GM12878 (cell line): ENCODE measurements around the gene CSNK1G3. TPM values are rescaled to one million over a fixed set of nuclear protein-coding genes. Genes with fewer than 3 reads are reported as not detected.

Experiments
- ATAC-seq: fragments of 200-7000 bp; cut with Tn5 transposase; 3 replicates; pipeline ENCODE4 v1.9.1; 2020; ENCODE audit warnings: mild to moderate bottlenecking, moderate library complexity
- BruUV-seq: library from RNA; stranded (reverse); fragments of 400-500 nt; replicated peaks from 2 replicates; lab custom pipeline; 2021; lab: Mats Ljungman, UMichigan
- CTCF ChIA-PET: fragments of 300-600 bp; sonication (Branson Sonifier 250); formaldehyde crosslinking; extraction: SDS; loops from one replicate; lab custom pipeline; 2021; ENCODE audit warnings: inconsistent platforms; lab: Yijun Ruan, JAX
- POLR2A ChIA-PET: fragments of 350-600 bp; formaldehyde crosslinking; extraction: SDS; loops from one replicate; lab custom pipeline; 2021; ENCODE audit warnings: inconsistent platforms; lab: Charles Lee
- RAD21 ChIA-PET: fragments of 300-600 bp; sonication (Branson Sonifier 250); formaldehyde crosslinking; loops from one replicate; lab custom pipeline; 2023; ENCODE audit warnings: antibody characterized with exemption; ENCODE audit not compliant: unreplicated experiment; lab: Charles Lee
- SMC1A ChIA-PET: fragments of 300-600 bp; sonication (Branson Sonifier 250); formaldehyde crosslinking; loops from one replicate; lab custom pipeline; 2023; ENCODE audit not compliant: unreplicated experiment, uncharacterized antibody; lab: Charles Lee
- DNase-seq: peaks from one replicate; pipeline ENCODE4 v3.0.0-alpha.2; 2011; ENCODE audit warnings: low read depth, low spot score
- FAIRE-seq: peaks from 3 replicates; lab custom pipeline; 2011; peaks lifted over from hg19 to GRCh38; lab: Jason Lieb, UNC
- H2AFZ ChIP-seq: 2 replicates; pipeline ENCODE4 v1.6.0; 2011; ENCODE audit warnings: low read depth, low read length, control low read depth; ENCODE audit not compliant: control insufficient read depth
- H3K27ac ChIP-seq: 2 replicates; pipeline ENCODE4 v1.5.1; 2011; ENCODE audit warnings: control low read depth; ENCODE audit not compliant: control insufficient read depth, insufficient read depth
- H3K27me3 ChIP-seq, 2 experiments: replicated peaks in 1 of 2; 2 replicates each; pipeline versions ENCODE4 v1.6.0 to v1.6.1; 2011; ENCODE audit warnings: low read length in 1 of 2; ENCODE audit not compliant: control insufficient read depth in 2 of 2, insufficient read depth in 2 of 2
- H3K36me3 ChIP-seq, 2 experiments: 2 replicates each; pipeline ENCODE4 v1.5.1; 2011; ENCODE audit warnings: low read length in 1 of 2; ENCODE audit not compliant: control insufficient read depth in 2 of 2, insufficient read depth in 2 of 2
- H3K4me1 ChIP-seq: 2 replicates; pipeline ENCODE4 v1.6.1; 2011; ENCODE audit warnings: mild to moderate bottlenecking, low read length, moderate library complexity, mixed read lengths; ENCODE audit not compliant: control insufficient read depth, insufficient read depth
- H3K4me2 ChIP-seq: 2 replicates; pipeline ENCODE4 v1.6.0; 2011; ENCODE audit warnings: control low read depth; ENCODE audit not compliant: control insufficient read depth, insufficient read depth
- H3K4me3 ChIP-seq: fragments of 200-600 bp; sonication (generic); 2 replicates; pipeline ENCODE4 v1.5.1; 2016
- H3K79me2 ChIP-seq: 2 replicates; pipeline ENCODE4 v1.6.0; 2011; ENCODE audit warnings: low read length; ENCODE audit not compliant: control insufficient read depth, insufficient read depth
- H3K9ac ChIP-seq: 2 replicates; pipeline ENCODE4 v1.8.0; 2011; ENCODE audit warnings: low read length, control low read depth, mixed read lengths; ENCODE audit not compliant: control insufficient read depth, insufficient read depth
- H3K9me3 ChIP-seq: replicated peaks from 3 replicates; pipeline ENCODE4 v1.5.1; 2011; ENCODE audit warnings: mild to moderate bottlenecking, low read length; ENCODE audit not compliant: control insufficient read depth, insufficient read depth
- H4K20me1 ChIP-seq: 2 replicates; pipeline ENCODE4 v1.6.0; 2011; ENCODE audit not compliant: control insufficient read depth, insufficient read depth
- GABPA ChIP-seq: IDR thresholded peaks from 2 replicates; pipeline ENCODE4 v1.6.1; 2014; ENCODE audit warnings: antibody characterized with exemption, low read depth, mild to moderate bottlenecking, inconsistent platforms
- JUND ChIP-seq: IDR thresholded peaks from 2 replicates; pipeline ENCODE4 v1.6.1; 2012; ENCODE audit warnings: low read depth, mild to moderate bottlenecking, low read length, improper control_type of control experiment, moderate library complexity
- RBBP5 ChIP-seq: fragments of 200-600 bp; sonication (generic); conservative IDR thresholded peaks from 2 replicates; pipeline ENCODE4 v1.6.1; 2016
- RUNX3 ChIP-seq: IDR thresholded peaks from 2 replicates; pipeline ENCODE4 v1.6.1; 2012; ENCODE audit warnings: low read length, inconsistent platforms
- ZZZ3 ChIP-seq: IDR thresholded peaks from 2 replicates; pipeline ENCODE4 v1.6.1; 2011; ENCODE audit warnings: low read depth; ENCODE audit not compliant: control insufficient read depth, insufficient read length
- in situ Hi-C: fragments of 300-500 bp; cut with MboI; formaldehyde crosslinking; loops from 9 replicates; pipeline ENCODE4 v1.14.3; 2018; ENCODE audit warnings: mixed read lengths
- intact Hi-C: fragments of 100-400 bp; cut with micrococcal nuclease; formaldehyde crosslinking; loops from one replicate; pipeline ENCODE4 v1.14.2; 2022; ENCODE audit not compliant: unreplicated experiment
- polyA plus RNA-seq, 11 experiments: library from polyadenylated mRNA; depleted of rRNA in 4 of 11; unstranded in 6 of 11; stranded (reverse) in 5 of 11; fragments of >200 nt; fragmentation: Nextera tagmentation in 4 of 11; fragmentation: Illumina TruSeq in 1 of 11; extraction: Ambion mirVana in 4 of 11; extraction: Trizol in 1 of 11; gene quantifications; 1 replicate in 1 of 11; 2 replicates in 10 of 11; pipeline versions ENCODE4 v1.2.1 to v1.2.3, GENCODE V29; 2011 to 2016; ENCODE audit warnings: inconsistent platforms in 2 of 11, missing spikeins in 2 of 11, low read depth in 1 of 11
- total RNA-seq, 4 experiments: library from RNA; depleted of rRNA in 3 of 4; stranded (reverse); fragments of >200 nt in 3 of 4; fragmentation: Illumina TruSeq in 1 of 4; extraction: Trizol in 1 of 4; gene quantifications; 2 replicates each; pipeline versions ENCODE4 v1.2.1 to v1.2.3, GENCODE V29; 2013 to 2021
- TF ChIP-seq, protein P1 (sequence below): fragments of 450-650 bp; formaldehyde crosslinking; IDR thresholded peaks from 2 replicates; pipeline ENCODE4 v1.4.0; 2022; ENCODE audit warnings: mild to moderate bottlenecking, moderate library complexity
- TF ChIP-seq, protein P2 (sequence below): fragments of 450-650 bp; IDR thresholded peaks from 2 replicates; pipeline ENCODE4 v1.6.1; 2017; ENCODE audit warnings: antibody characterized with exemption, mild to moderate bottlenecking, moderate library complexity

CSNK1G3 gene
- total and polyA plus RNA-seq, 10 of the 15 experiments (the other 5 are each of a cell fraction or from before 2014, with no cell fraction given) = 7.4 to 24.1 (median 17.9) TPM

GRCh38 chr5:123561230-123561629 lies 49.3 kb downstream of the CSNK1G3 start (continued):
- TF ChIP-seq, protein P1, sequence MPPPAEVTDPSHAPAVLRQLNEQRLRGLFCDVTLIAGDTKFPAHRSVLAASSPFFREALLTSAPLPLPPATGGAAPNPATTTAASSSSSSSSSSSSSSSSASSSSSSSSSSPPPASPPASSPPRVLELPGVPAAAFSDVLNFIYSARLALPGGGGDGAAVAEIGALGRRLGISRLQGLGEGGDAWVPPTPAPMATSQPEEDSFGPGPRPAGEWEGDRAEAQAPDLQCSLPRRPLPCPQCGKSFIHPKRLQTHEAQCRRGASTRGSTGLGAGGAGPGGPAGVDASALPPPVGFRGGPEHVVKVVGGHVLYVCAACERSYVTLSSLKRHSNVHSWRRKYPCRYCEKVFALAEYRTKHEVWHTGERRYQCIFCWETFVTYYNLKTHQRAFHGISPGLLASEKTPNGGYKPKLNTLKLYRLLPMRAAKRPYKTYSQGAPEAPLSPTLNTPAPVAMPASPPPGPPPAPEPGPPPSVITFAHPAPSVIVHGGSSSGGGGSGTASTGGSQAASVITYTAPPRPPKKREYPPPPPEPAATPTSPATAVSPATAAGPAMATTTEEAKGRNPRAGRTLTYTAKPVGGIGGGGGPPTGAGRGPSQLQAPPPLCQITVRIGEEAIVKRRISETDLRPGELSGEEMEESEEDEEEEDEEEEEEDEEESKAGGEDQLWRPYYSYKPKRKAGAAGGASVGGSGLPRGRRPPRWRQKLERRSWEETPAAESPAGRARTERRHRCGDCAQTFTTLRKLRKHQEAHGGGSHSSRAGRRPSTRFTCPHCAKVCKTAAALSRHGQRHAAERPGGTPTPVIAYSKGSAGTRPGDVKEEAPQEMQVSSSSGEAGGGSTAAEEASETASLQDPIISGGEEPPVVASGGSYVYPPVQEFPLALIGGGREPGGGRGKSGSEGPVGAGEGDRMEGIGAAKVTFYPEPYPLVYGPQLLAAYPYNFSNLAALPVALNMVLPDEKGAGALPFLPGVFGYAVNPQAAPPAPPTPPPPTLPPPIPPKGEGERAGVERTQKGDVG (CRISPR knock-in tag) = no peak
- TF ChIP-seq ZZZ3 (no peak), JUND (no peak), RBBP5 (no peak)

DNA sequence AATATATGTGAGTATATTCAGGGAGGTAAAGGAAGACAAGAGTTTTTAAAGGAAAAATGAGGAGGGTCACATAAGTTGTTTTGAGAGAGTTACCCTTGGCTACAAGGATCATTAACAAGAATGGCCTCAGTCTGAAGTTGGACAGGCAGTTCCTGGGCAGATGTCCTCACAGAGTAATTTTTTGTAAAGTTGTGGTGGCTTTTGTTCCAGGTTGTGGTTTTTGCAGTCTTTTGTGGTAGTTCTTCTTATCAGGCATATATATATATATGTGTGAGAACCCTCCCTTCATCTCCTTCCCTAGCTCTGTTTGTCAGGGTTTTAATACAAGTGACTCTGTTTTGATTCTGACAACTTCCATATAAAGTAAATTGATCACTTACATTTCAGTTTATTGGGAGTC lies 60.0 kb downstream of the CSNK1G3 start:
- Histone ChIP-seq H3K36me3 (peaks cover 0 to under 1% of the 10 kb centered on the region in 2 experiments; a peak in 1 of 4 replicates), H3K4me3 (no peak overlapping the region), H3K4me2 (no peak overlapping the region), H3K27ac (no peak overlapping the region), H3K9ac (no peak overlapping the region), H3K27me3 (no peaks in the 10 kb centered on the region), H3K79me2 (no peaks in the 10 kb centered on the region; the same call in 1 of the 2 replicates), H2AFZ (no peak overlapping the region), H4K20me1 (no peaks in the 10 kb centered on the region), H3K4me1 (no peaks in the 10 kb centered on the region), H3K9me3 (no peaks in the 10 kb centered on the region; the same call in 2 of the 3 replicates)
- ChIA-PET CTCF (interaction anchor here (1.2 kb wide), 1 partner anchor 149 kb away, joined by 3 read pairs; the partner anchor contains the start of gene CEP120), RAD21 (no interaction called here), POLR2A (no interaction called here), SMC1A (interaction anchor here (1.0 to 1.5 kb wide), 3 partner anchors 51 to 148 kb away, joined by 3 read pairs; no protein-coding TSS in a partner anchor)
- FAIRE-seq = no peak
- in situ Hi-C loops = no loop called here
- ATAC-seq = peak; percentile 48
- DNase-seq = no peak
- BruUV-seq = no TSS peak
- intact Hi-C loops = no loop called here
- peak; percentile 55; the same call in 1 of the 2 replicates for TF ChIP-seq RUNX3
- TF ChIP-seq, protein P2, sequence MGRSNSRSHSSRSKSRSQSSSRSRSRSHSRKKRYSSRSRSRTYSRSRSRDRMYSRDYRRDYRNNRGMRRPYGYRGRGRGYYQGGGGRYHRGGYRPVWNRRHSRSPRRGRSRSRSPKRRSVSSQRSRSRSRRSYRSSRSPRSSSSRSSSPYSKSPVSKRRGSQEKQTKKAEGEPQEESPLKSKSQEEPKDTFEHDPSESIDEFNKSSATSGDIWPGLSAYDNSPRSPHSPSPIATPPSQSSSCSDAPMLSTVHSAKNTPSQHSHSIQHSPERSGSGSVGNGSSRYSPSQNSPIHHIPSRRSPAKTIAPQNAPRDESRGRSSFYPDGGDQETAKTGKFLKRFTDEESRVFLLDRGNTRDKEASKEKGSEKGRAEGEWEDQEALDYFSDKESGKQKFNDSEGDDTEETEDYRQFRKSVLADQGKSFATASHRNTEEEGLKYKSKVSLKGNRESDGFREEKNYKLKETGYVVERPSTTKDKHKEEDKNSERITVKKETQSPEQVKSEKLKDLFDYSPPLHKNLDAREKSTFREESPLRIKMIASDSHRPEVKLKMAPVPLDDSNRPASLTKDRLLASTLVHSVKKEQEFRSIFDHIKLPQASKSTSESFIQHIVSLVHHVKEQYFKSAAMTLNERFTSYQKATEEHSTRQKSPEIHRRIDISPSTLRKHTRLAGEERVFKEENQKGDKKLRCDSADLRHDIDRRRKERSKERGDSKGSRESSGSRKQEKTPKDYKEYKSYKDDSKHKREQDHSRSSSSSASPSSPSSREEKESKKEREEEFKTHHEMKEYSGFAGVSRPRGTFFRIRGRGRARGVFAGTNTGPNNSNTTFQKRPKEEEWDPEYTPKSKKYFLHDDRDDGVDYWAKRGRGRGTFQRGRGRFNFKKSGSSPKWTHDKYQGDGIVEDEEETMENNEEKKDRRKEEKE = no peak
- no peak for TF ChIP-seq GABPA
